Activated T-cell treated with anti-CD3 and anti-CD28 coated beads, Interleukin-2, amount 50 U/mL, for 4 hours (primary cell): ENCODE measurements around the gene CALML3. TPM values are rescaled to one million over a fixed set of nuclear protein-coding genes. Genes with fewer than 3 reads are reported as not detected.

ENCODE experiments used
- ATAC-seq, 2 donors: fragments of 200-7000 bp; cut with Tn5 transposase; one replicate each; pipeline ENCODE4 v1.10.0; 2021
- DNase-seq: peaks from one replicate; pipeline ENCODE4 v3.0.0-alpha.2; 2020
- H3K27me3 Mint-ChIP-seq: one replicate; pipeline ENCODE4 v1.8.0; 2021; ENCODE audit warnings: low read depth, mixed read lengths
- H3K36me3 Mint-ChIP-seq: one replicate; pipeline ENCODE4 v1.8.0; 2022; ENCODE audit warnings: mixed read lengths; ENCODE audit not compliant: insufficient read depth
- H3K4me1 Mint-ChIP-seq: one replicate; pipeline ENCODE4 v1.8.0; 2021; ENCODE audit warnings: low read depth, mixed read lengths
- H3K4me3 Mint-ChIP-seq: one replicate; pipeline ENCODE4 v1.8.0; 2021; ENCODE audit warnings: mild to moderate bottlenecking, moderate library complexity, mixed read lengths
- H3K9me3 Mint-ChIP-seq: one replicate; pipeline ENCODE4 v1.8.0; 2021; ENCODE audit warnings: mixed read lengths
- total RNA-seq, 3 donors: library from RNA; stranded (reverse); gene quantifications; one replicate each; pipeline ENCODE4 v1.2.1, GENCODE V29; 2021

CALML3 gene
- total RNA-seq, 3 donors from 2014 or later = not detected

GRCh38 chr10:5497948-5498730 is 26.6 kb upstream of the CALML3 start:
- H3K9me3 Mint-ChIP-seq = no peaks in the 10 kb centered on the region
- no peak overlapping the region for H3K4me3 Mint-ChIP-seq
- ATAC-seq (no peak), DNase-seq (no peak)
- H3K27me3 Mint-ChIP-seq = peaks cover 4% of the 10 kb centered on the region
- no peaks in the 10 kb centered on the region for H3K4me1 Mint-ChIP-seq
- H3K36me3 Mint-ChIP-seq = no peaks in the 10 kb centered on the region

- H3K4me1 Mint-ChIP-seq = no peaks in the 10 kb centered on the region
- H3K27me3 Mint-ChIP-seq = peaks cover 6% of the 10 kb centered on the region
- H3K36me3 Mint-ChIP-seq = no peaks in the 10 kb centered on the region
- no peaks in the 10 kb centered on the region for H3K9me3 Mint-ChIP-seq
- ATAC-seq (no peak), DNase-seq (no peak)
- no peak overlapping the region for H3K4me3 Mint-ChIP-seq
Measured at GRCh38 chr10:5498791-5499492, 25.8 kb upstream of the CALML3 start.

GRCh38 chr10:5499493-5500140 is 25.1 kb upstream of the CALML3 start, which contains the start of gene CALML5:
CALML5 (minus strand) TSS chr10:5499570; CDS start chr10:5499438, 132 bp downstream.
- no peak for ATAC-seq
- Mint-ChIP-seq H3K4me3 (no peak within 1 kb of the TSS), H3K27me3 (peaks cover 6% of the 10 kb centered on the region), H3K9me3 (no peaks in the 10 kb centered on the region), H3K36me3 (no peaks in the 10 kb centered on the region), H3K4me1 (no peaks in the 10 kb centered on the region)
- DNase-seq = no peak

GRCh38 chr10:5500162-5500670 is 24.5 kb upstream of the CALML3 start:
- H3K9me3 Mint-ChIP-seq = no peaks in the 10 kb centered on the region
- H3K36me3 Mint-ChIP-seq = no peaks in the 10 kb centered on the region
- no peaks in the 10 kb centered on the region for H3K4me1 Mint-ChIP-seq
- peaks cover 8% of the 10 kb centered on the region for H3K27me3 Mint-ChIP-seq
- H3K4me3 Mint-ChIP-seq = no peak overlapping the region
- DNase-seq = no peak
- ATAC-seq = no peak

- Mint-ChIP-seq H3K27me3 (peaks cover 10% of the 10 kb centered on the region), H3K4me1 (no peaks in the 10 kb centered on the region), H3K4me3 (no peak overlapping the region), H3K36me3 (no peaks in the 10 kb centered on the region), H3K9me3 (no peaks in the 10 kb centered on the region)
- DNase-seq (no peak), ATAC-seq (no peak)
Measured at GRCh38 chr10:5500910-5501309, 23.9 kb upstream of the CALML3 start.

- Mint-ChIP-seq H3K4me1 (no peaks in the 10 kb centered on the region), H3K9me3 (no peaks in the 10 kb centered on the region), H3K27me3 (peaks cover 10% of the 10 kb centered on the region), H3K4me3 (no peak overlapping the region), H3K36me3 (no peaks in the 10 kb centered on the region)
- no peak for DNase-seq
- ATAC-seq = no peak
Measured at GRCh38 chr10:5502061-5502521, 22.7 kb upstream of the CALML3 start.

GRCh38 chr10:5502571-5503476 is 21.9 kb upstream of the CALML3 start:
- DNase-seq (no peak), ATAC-seq (no peak)
- peaks cover 10% of the 10 kb centered on the region for H3K27me3 Mint-ChIP-seq
- no peaks in the 10 kb centered on the region for H3K36me3 Mint-ChIP-seq
- H3K4me1 Mint-ChIP-seq = no peaks in the 10 kb centered on the region
- H3K9me3 Mint-ChIP-seq = no peaks in the 10 kb centered on the region
- no peak overlapping the region for H3K4me3 Mint-ChIP-seq

GRCh38 chr10:5503477-5503835 is 21.3 kb upstream of the CALML3 start:
- Mint-ChIP-seq H3K36me3 (no peaks in the 10 kb centered on the region), H3K9me3 (no peaks in the 10 kb centered on the region), H3K27me3 (peaks cover 10% of the 10 kb centered on the region), H3K4me1 (no peaks in the 10 kb centered on the region), H3K4me3 (no peak overlapping the region)
- no peak for ATAC-seq
- DNase-seq = no peak

- no peaks in the 10 kb centered on the region for H3K4me1 Mint-ChIP-seq
- ATAC-seq = no peak
Measured at GRCh38 chr10:5504146-5505072, 20.4 kb upstream of the CALML3 start.

GRCh38 chr10:5506246-5506645 is 18.5 kb upstream of the CALML3 start:
- no peak for ATAC-seq
- no peak overlapping the region for H3K4me3 Mint-ChIP-seq
- DNase-seq = no peak
- H3K4me1 Mint-ChIP-seq = no peaks in the 10 kb centered on the region
- H3K36me3 Mint-ChIP-seq = no peaks in the 10 kb centered on the region
- H3K27me3 Mint-ChIP-seq = peaks cover 10% of the 10 kb centered on the region
- no peaks in the 10 kb centered on the region for H3K9me3 Mint-ChIP-seq

More at GRCh38 chr10:5504146-5505072, 20.4 kb upstream of the CALML3 start:
- no peak overlapping the region for H3K4me3 Mint-ChIP-seq
- DNase-seq = no peak
- H3K36me3 Mint-ChIP-seq = no peaks in the 10 kb centered on the region
- H3K27me3 Mint-ChIP-seq = peaks cover 10% of the 10 kb centered on the region
- no peaks in the 10 kb centered on the region for H3K9me3 Mint-ChIP-seq

GRCh38 chr10:5506751-5507648 is 17.8 kb upstream of the CALML3 start:
- Mint-ChIP-seq H3K4me1 (no peaks in the 10 kb centered on the region), H3K9me3 (no peaks in the 10 kb centered on the region), H3K27me3 (peaks cover 11% of the 10 kb centered on the region), H3K36me3 (no peaks in the 10 kb centered on the region), H3K4me3 (no peak overlapping the region)
- no peak for DNase-seq
- ATAC-seq = no peak

- H3K27me3 Mint-ChIP-seq = peaks cover 16% of the 10 kb centered on the region
- peaks cover under 1% of the 10 kb centered on the region for H3K4me1 Mint-ChIP-seq
- H3K9me3 Mint-ChIP-seq = no peaks in the 10 kb centered on the region
- no peak for ATAC-seq
- DNase-seq = no peak
- H3K36me3 Mint-ChIP-seq = no peaks in the 10 kb centered on the region
- no peak overlapping the region for H3K4me3 Mint-ChIP-seq
Measured at GRCh38 chr10:5507649-5508131, 17.1 kb upstream of the CALML3 start.
